Muscle of leg (tissue), 11 donors: ENCODE data around the gene ITPRIP. TPM values are rescaled to one million over a fixed set of nuclear protein-coding genes. Genes with fewer than 3 reads are reported as not detected.

ENCODE experiments used
- DNase-seq: peaks from one replicate; pipeline ENCODE4 v3.0.0; 2013
- H3K27ac ChIP-seq: one replicate; pipeline ENCODE4 v1.5.1; 2013; ENCODE audit warnings: mild to moderate bottlenecking, low read length, control low read depth
- H3K27me3 ChIP-seq: one replicate; pipeline ENCODE4 v1.6.1; 2013; ENCODE audit warnings: low read length; ENCODE audit not compliant: control insufficient read depth, insufficient read depth
- H3K36me3 ChIP-seq: one replicate; pipeline ENCODE4 v1.6.1; 2013; ENCODE audit warnings: low read length; ENCODE audit not compliant: control insufficient read depth, insufficient read depth
- H3K4me1 ChIP-seq: one replicate; pipeline ENCODE4 v1.6.1; 2013; ENCODE audit warnings: low read length; ENCODE audit not compliant: control insufficient read depth, insufficient read depth
- H3K4me3 ChIP-seq: one replicate; pipeline ENCODE4 v1.5.1; 2013; ENCODE audit warnings: low read length, control low read depth
- H3K9me3 ChIP-seq: replicated peaks from 2 replicates; pipeline ENCODE4 v1.6.1; 2013; ENCODE audit warnings: low read depth, low read length; ENCODE audit not compliant: control insufficient read depth
- WGBS: methylation state at CpG from one replicate; pipeline ENCODE4 v1.1.5; 2013; ENCODE audit warnings: missing lambda C conversion rate; ENCODE audit not compliant: insufficient coverage; 5-methylcytosine and 5-hydroxymethylcytosine counted together
- polyA plus RNA-seq, 8 donors: library from polyadenylated mRNA; unstranded; fragments of 120-200 nt; gene quantifications; one replicate each; pipeline versions ENCODE4 v1.2.1 to v1.2.3, GENCODE V29; 2013; ENCODE audit warnings: inconsistent platforms in 1 of 8, low replicate concordance in 1 of 8; ENCODE audit not compliant: insufficient read length in 8 of 8, insufficient read depth in 1 of 8
- total RNA-seq: library from RNA; stranded (reverse); fragments of 120-200 nt; gene quantifications from one replicate; pipeline ENCODE4 v1.2.4, GENCODE V29; 2013

ITPRIP gene
- total and polyA plus RNA-seq, 9 donors, result 2.6 to 10.8 (median 8.3) TPM

DNA sequence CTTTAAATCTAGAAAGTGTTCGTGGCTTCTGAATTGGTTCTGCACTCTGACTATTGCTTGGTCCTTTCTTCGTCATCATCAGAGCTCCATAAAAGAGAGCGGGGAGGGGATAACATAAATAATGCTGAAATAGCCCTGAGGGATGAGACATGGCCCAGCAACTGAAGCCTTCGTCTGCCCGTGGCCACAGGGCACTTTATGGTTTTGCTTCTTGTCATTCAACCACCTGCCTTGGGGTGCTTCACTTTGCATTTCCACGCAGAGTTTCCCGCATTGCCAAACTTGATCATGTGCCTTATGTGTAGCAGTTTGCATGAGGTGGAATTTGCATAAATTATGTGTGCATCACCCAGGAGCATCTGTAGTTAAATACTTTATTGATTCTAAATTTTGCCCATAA is 53.4 kb downstream of the ITPRIP start:
- Histone ChIP-seq H3K4me1 (no peaks in the 10 kb centered on the region), H3K4me3 (no peak overlapping the region), H3K36me3 (no peaks in the 10 kb centered on the region), H3K27me3 (no peaks in the 10 kb centered on the region), H3K27ac (no peak overlapping the region), H3K9me3 (no peaks in the 10 kb centered on the region)
- no peak for DNase-seq
- 65% methylated on average over 5 of the region's 7 CpGs for WGBS

DNA sequence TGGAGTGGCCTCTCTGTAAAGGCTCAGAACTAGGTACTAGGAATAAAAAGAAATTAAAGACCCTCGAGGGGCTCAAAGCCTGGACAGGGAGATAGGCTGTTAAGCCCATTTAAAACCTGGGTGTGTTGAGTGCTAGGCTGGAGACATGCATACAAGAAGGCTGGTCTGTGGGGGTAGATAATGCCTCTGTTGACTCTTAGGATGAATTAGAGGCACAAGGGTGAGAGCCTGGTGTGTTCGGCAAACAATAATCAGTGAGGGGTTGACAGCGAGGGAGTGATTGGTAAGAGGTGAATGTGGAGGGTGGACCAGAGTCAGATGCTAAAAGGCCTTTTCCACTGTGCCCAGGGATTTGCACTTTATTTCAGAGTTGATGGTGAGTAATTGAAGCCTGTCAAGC is 56.6 kb downstream of the ITPRIP start:
- 83% methylated on average over 3 of the region's 3 CpGs for WGBS
- Histone ChIP-seq H3K4me3 (no peak overlapping the region), H3K36me3 (no peaks in the 10 kb centered on the region), H3K27ac (no peak overlapping the region), H3K4me1 (no peaks in the 10 kb centered on the region), H3K9me3 (no peaks in the 10 kb centered on the region), H3K27me3 (no peaks in the 10 kb centered on the region)
- no peak for DNase-seq

DNA sequence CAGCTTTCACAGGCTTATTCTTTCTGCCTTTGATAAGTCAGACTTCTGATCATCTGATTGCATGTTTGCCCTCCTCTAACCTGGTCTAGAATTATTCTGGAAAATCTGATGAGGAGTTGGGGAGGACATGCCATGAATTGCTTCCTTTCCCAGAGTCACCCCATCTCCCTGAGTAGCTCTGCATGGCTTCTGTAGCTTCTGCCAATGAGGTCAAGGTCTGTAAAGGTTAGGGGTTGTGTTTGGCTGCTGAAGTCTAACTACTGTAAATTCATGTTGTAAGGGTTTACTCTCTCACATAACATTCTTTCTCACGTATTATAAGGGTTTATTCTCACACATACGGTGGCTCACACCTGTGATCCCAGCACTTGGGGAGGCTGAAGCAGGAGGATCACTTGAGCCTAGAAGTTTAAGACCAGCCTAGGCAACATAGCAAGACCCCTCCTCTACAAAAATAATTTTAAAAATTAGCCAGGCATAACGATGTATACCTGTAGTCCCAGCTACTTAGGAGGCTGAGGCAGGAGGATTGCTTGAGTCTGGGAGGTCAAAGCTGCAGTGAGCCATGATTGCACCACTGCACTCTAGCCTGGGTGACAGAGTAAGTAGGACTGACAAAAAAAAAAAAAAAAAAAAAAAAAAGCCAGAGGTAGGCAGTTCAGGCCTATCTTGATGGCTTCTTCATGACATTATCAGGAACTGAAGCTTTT is 58.6 kb downstream of the ITPRIP start:
- DNase-seq, result no peak
- no peak overlapping the region for H3K4me3 ChIP-seq
- H3K9me3 ChIP-seq, result no peaks in the 10 kb centered on the region
- H3K27ac ChIP-seq, result no peak overlapping the region
- H3K36me3 ChIP-seq, result no peaks in the 10 kb centered on the region
- no peaks in the 10 kb centered on the region for H3K4me1 ChIP-seq
- WGBS, result no CpG with 5 or more reads among the region's 3 CpGs
- peaks cover 9% of the 10 kb centered on the region for H3K27me3 ChIP-seq

DNA sequence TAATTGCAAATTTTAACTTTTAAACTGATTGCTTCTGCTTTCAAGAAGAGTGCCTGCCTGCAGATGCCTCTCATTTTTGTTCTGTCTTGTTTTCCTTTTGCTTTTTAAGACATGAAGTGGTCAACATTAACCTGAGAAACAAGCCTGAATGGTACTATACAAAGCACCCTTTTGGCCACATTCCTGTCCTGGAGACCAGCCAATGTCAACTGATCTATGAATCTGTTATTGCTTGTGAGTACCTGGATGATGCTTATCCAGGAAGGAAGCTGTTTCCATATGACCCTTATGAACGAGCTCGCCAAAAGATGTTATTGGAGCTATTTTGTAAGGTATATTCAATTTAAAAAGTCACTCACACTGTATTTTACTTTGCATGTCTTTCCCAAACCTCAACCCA is 60.5 kb downstream of the ITPRIP start:
- Histone ChIP-seq H3K4me1 (no peaks in the 10 kb centered on the region), H3K36me3 (no peaks in the 10 kb centered on the region), H3K27me3 (peaks cover 12% of the 10 kb centered on the region), H3K27ac (no peak overlapping the region), H3K4me3 (no peak overlapping the region), H3K9me3 (no peaks in the 10 kb centered on the region)
- DNase-seq, result no peak
- no CpG with 5 or more reads among the region's 2 CpGs for WGBS

DNA sequence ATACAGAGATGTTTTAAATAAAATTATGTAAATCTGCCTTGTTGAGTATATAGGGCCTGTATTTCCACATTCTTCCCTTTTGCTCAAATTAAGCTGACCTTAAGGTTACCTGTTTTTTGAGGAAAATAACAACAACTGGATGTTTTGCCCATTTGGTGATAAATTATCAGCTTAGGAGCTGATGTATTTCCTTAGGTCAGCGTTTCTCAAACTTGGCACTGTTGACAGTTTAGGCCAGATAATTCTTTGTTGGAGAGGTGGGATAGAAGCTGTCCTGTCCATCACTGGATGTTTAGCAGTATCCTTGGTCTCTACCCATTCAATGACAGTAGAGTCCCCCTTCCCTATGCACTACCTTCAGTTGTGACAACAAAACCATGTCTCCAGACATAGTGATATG is 62.1 kb downstream of the ITPRIP start:
- H3K4me1 ChIP-seq, result no peaks in the 10 kb centered on the region
- H3K4me3 ChIP-seq, result no peak overlapping the region
- no peak overlapping the region for H3K27ac ChIP-seq
- H3K27me3 ChIP-seq, result peaks cover 12% of the 10 kb centered on the region
- no peak for DNase-seq
- no peaks in the 10 kb centered on the region for H3K36me3 ChIP-seq
- H3K9me3 ChIP-seq, result no peaks in the 10 kb centered on the region
- WGBS, result no CpG with 5 or more reads among the region's 1 CpG

DNA sequence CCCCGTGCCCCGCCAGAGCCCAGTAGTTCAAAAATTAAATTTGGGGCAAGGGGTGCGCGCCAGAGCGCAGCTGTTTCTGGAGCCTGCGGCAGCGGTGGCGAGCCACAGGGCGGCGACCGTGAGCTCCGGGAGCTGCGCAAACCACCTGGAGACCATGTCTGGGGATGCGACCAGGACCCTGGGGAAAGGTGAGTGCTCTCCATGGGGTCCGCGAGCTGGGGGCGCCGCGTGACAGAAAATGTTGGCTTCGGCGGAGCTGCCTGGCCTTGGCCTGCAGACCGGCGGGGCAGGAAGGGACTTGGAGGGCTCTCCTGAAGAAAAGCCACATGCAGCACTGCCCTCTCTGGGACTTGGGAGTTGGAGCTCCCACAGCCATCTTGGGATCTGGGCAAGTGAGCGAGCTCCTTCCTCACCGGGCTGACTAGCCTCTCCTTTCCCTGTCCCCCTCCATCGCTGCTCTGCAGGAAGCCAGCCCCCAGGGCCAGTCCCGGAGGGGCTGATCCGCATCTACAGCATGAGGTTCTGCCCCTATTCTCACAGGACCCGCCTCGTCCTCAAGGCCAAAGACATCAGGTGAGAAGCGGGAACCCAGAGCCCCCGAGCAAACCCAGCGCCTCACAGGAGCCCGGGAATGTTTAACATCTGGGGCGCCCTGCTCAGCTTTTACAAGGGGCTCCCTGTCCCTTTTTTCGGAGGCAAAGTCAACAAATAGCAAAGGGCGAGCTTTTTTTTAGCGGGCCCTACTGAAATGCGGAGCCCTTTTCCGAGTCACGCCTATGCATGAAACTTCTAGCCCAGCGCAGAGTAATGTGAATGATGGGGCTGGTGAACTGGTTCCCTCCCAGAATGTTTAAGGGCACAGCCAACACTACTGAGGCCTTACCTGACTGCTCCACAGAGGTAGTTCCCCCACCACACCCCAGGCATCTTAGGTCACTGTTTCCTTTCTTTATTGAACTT is 63.2 kb downstream of the ITPRIP start:
- Histone ChIP-seq H3K4me3 (no peak overlapping the region), H3K4me1 (no peaks in the 10 kb centered on the region), H3K27me3 (peaks cover 12% of the 10 kb centered on the region), H3K27ac (no peak overlapping the region), H3K9me3 (no peaks in the 10 kb centered on the region), H3K36me3 (no peaks in the 10 kb centered on the region)
- WGBS, result 11% methylated on average over 36 of the region's 42 CpGs
- no peak for DNase-seq

DNA sequence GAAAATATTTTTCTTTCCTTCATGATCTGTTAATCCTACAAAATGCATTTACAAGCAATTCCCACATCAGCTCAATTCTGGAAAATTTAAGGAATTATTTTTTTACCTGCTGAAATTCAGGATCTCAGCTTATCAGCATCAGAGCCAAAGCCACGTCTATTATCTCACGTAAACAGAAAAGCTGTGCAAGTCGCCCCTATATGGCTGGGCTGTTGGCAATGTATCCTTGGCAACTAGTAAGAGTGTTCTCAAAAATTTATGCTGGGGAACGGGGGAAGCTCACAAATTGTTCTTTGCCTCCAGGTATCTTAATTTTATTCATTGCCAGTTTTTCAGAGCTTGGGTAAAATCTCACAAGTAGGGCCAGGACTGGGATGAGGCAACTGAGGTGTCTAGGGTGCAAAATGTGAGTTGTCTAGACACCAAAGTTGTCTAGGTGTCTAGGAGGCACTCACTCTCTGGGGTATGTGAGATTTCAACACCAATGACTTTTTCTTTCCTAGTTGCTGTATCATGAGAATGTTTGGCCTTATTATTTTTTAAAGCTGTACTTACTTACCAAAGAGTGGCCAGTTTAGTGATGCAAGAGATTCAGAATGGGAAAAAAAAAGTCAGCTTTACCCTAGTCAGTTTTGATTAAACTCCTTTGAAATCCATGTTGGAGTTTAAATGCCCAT is 64.2 kb downstream of the ITPRIP start:
- Histone ChIP-seq H3K27me3 (peaks cover 12% of the 10 kb centered on the region), H3K9me3 (no peaks in the 10 kb centered on the region), H3K4me1 (no peaks in the 10 kb centered on the region), H3K27ac (no peak overlapping the region), H3K4me3 (no peak overlapping the region), H3K36me3 (no peaks in the 10 kb centered on the region)
- WGBS, result 93% methylated on average over 3 of the region's 4 CpGs
- DNase-seq, result no peak

DNA sequence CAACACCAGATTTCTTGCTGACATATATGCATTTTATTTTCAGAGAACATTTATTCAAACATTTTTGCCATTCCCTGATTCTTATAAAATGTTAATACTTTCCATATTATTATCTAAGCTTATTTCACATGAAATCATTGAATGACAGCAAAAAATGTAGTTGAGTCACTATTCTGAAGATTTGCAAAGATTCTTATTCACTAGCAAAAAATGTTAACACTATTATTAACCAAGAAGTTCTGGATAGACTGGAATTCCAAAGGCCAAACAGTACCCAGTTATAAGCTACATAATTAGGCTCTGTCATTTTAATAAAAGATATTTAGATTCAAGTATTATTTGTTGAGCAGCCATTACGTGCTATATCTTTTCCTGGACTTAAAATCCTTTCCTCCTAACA is 65.0 kb downstream of the ITPRIP start:
- Histone ChIP-seq H3K4me3 (no peak overlapping the region), H3K36me3 (no peaks in the 10 kb centered on the region), H3K4me1 (peaks cover 2% of the 10 kb centered on the region), H3K9me3 (no peaks in the 10 kb centered on the region), H3K27ac (no peak overlapping the region), H3K27me3 (peaks cover 12% of the 10 kb centered on the region)
- no peak for DNase-seq
- WGBS, result no CpG with 5 or more reads among the region's 1 CpG

DNA sequence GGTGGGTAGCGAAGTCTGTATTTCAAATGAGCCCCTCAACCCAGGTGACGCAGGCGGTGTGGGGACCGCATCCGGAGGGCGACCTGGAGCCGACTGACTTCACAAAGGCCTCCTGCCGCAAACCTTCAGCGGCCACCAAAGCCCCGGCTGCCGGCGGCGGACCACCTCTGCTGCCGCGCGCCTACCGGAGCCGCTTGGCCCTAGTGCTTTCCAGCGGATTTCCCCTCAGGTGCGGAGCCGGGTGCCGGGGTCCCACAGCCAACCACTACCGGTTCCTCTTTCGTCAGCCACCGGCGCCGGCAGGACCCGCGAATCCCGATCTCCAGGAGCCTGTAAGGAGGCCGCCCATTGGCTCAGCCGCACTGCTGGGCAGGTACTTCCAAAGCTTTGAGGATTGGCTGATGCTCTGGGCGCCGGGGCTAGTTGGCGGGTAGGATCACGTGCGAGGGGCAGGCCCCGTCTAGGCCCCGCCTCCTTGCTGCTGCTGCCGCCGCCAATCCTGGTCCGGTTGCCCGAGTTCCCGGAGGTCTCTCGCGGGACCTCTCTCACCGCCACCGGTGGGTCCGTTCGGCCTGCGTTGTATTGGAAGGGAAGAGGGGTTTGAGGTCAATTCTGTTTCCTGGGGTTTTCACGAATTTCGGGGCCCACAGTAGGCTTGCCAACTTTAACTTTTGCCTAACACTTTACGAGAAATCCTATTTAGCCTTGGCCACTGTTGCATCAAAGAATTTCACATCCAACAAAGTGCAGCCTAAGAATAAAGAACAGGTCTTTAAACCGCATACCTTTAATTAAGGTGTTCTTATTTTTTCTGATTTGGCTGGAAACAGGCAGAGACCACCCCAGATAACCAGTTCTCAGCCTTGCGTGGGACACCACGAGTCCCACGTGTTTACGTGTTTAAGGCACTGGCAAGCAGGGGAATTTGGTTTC is 69.3 kb downstream of the ITPRIP start, which contains the start of gene GSTO2:
GSTO2 (plus strand) TSS at position 472 of the 933 bp plus-strand sequence. CDS start 5,732 bp downstream, outside the sequence.
- peaks cover 5% of the 10 kb centered on the region for H3K4me1 ChIP-seq
- no peaks in the 10 kb centered on the region for H3K9me3 ChIP-seq
- under 1% methylated on average over 49 of the region's 59 CpGs for WGBS
- no peaks in the 10 kb centered on the region for H3K27me3 ChIP-seq
- peaks cover 5% of the 10 kb centered on the region for H3K36me3 ChIP-seq
- H3K4me3 ChIP-seq, result peak within 1 kb of the TSS; percentile 95
- DNase-seq, result peak; percentile 99
- H3K27ac ChIP-seq, result peak within 1 kb of the TSS; percentile 88
